Measurements from ENCODE around the gene NDP.

- TF ChIP-seq CEBPB (IDR thresholded peaks at IDR 0.05) = no peak
- TF ChIP-seq RCOR1 (IDR thresholded peaks at IDR 0.05; ENCODE audit: low read depth, low read length) = no peak
- no peak for TF ChIP-seq USF2 (IDR thresholded peaks at IDR 0.05)
- no peak for TF ChIP-seq EHF (CRISPR knock-in tag; IDR thresholded peaks at IDR 0.05)
Observed at GRCh38 chrX:44022964-44023363, 49.8 kb upstream of the NDP start.

All from A549 (cell line).